NCI-H345 treated with DMSO at 0.1 percent for 48 hours (cell line): ENCODE results near the gene DGKA.
"Not testable (repeated sequence)": the region's sequence is repeated elsewhere in the genome, so short reads cannot be mapped to it uniquely, and the experiment has no call there.

ENCODE experiments used
- DNase-seq: peaks from one replicate; lab custom pipeline; 2025; ENCODE audit not compliant: unreplicated experiment; lab: John Stamatoyannopoulos, UW

Gene DGKA

GRCh38 chr12:55996715-55997534 lies 66.0 kb downstream of the DGKA start, which contains the start of gene SUOX:
SUOX (plus strand) TSS chr12:55997276; CDS start chr12:56002222, 4,946 bp downstream.
- DNase-seq: peak; percentile 72

DNA sequence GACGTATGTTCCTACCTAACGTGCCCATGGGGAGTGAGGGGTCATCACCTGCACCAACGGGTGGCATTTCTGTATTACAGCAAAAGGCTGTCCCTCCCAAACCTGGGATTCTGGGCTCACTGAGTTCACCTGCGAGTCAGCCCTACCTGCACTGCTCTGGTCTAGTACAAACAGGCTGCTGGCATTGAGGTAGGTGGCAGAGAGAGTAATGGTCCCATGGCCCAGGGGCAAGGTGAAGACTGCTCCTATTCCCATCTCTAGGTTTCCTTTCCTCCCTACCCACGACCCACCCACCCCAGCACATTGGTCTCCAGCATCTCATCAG lies 66.5 kb downstream of the DGKA start:
- no peak for DNase-seq

DNA sequence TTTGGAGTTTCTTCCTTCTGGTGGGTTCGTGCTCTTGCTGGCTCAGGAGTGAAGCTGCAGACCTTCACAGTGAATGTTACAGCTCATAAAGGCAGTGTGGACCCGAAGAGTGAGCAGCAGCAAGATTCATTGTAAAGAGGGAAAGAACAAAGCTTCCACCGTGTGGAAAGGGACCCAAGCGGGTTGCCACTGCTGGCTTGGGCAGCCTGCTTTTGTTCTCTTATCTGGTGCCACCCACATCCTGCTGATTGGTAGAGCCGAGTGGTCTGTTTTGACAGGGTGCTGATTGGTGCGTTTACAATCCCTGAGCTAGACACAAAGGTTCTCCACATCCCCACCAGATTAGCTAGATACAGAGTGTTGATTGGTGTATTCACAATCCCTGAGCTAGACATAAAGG lies 68.6 kb downstream of the DGKA start:
- not testable (repeated sequence) for DNase-seq

DNA sequence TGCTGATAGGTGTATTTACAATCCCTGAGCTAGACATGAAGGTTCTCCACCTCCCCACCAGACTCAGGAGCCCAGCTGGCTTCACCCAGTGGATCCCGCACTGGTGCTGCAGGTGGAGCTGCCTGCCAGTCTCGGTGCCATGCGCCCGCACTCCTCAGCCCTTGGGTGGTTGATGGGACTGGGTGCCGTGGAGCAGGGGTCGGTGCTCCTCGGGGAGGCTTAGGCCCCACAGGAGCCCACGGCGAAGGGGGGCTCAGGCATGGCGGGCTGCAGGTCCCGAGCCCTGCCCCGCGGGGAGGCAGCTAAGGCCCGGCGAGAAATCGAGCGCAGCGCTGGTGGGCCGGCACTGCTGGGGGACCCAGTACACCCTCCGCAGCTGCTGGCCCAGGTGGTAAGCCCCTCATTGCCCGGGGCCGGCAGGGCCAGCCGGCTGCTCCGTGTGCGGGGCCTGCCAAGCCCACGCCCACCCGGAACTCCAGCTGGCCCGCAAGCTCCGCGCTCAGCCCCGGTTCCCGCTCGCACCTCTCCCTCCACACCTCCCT lies 69.1 kb downstream of the DGKA start:
- DNase-seq: not testable (repeated sequence)

DNA sequence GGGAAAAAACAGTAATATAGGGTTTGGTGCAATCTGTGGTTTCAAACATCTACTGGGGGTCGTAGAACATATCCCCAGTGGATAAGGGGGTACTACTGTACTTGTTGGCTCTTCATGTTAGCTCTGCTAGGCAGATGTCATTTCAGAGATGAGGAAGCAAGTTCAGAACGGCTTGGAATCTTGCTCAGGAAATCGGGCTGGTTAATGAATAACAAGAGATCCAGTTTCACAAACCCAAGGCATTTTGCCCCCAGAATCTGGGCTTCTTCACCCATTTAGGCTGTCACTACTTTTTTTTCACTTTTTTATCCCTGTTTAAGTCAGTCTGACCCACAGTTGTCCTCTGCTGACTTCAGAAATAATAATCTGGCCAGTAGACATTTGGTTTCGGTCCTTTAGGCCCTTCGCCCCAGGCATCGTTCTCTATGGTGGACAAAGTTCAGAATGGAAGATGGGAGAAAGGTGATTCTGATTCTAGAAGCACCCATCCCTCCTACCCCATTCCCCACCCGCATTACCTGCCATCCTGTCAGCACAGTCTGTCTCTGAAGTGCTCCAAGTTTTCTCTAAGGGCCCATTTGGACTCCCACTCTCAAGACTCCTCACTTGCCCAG lies 70.6 kb downstream of the DGKA start:
- DNase-seq: no peak

GRCh38 chr12:56003376-56003775 lies 72.4 kb downstream of the DGKA start:
- DNase-seq: not testable (repeated sequence)
